AG04450 (cell line): Measurements from ENCODE around the gene TECTA. TPM values are rescaled to one million over a fixed set of nuclear protein-coding genes. Genes with fewer than 3 reads are reported as not detected.

Experiments used
- CTCF ChIA-PET: fragments of 300-600, 350-600 bp; formaldehyde crosslinking; extraction: SDS; loops from one replicate; lab custom pipeline; 2022; ENCODE audit warnings: antibody characterized with exemption, inconsistent platforms; lab: Charles Lee
- POLR2A ChIA-PET: fragments of 350-600 bp; formaldehyde crosslinking; extraction: SDS; loops from one replicate; lab custom pipeline; 2021; ENCODE audit warnings: antibody characterized with exemption, inconsistent platforms; lab: Yijun Ruan, JAX
- DNase-seq: peaks from one replicate; pipeline ENCODE4 v3.0.0-alpha.2; 2011; ENCODE audit warnings: low read depth, low spot score
- H3K27ac ChIP-seq: one replicate; pipeline ENCODE4 v1.5.1; 2012; ENCODE audit warnings: low read depth, low read length, control low read depth
- H3K27me3 ChIP-seq: one replicate; pipeline ENCODE4 v1.6.0; 2012; ENCODE audit warnings: low read length; ENCODE audit not compliant: control insufficient read depth, insufficient read depth
- H3K4me3 ChIP-seq: 2 replicates; pipeline ENCODE4 v1.5.1; 2011; ENCODE audit warnings: mild to moderate bottlenecking, low read depth, low read length, control low read depth
- H3K9me3 ChIP-seq: 2 replicates; pipeline ENCODE4 v1.5.1; 2012; ENCODE audit warnings: low read length; ENCODE audit not compliant: control insufficient read depth, insufficient read depth
- polyA plus RNA-seq: library from polyadenylated mRNA; depleted of rRNA; stranded (reverse); fragments of >200 nt; gene quantifications from 2 replicates; pipeline ENCODE4 v1.2.3, GENCODE V29; 2011
- TF ChIP-seq, protein P1 (sequence below): IDR thresholded peaks from 2 replicates; pipeline ENCODE4 v1.5.1; 2011; ENCODE audit warnings: low read depth, low read length, control low read depth, inconsistent platforms

Gene TECTA
- polyA plus RNA-seq, 1 experiment = 0.37 TPM

DNA sequence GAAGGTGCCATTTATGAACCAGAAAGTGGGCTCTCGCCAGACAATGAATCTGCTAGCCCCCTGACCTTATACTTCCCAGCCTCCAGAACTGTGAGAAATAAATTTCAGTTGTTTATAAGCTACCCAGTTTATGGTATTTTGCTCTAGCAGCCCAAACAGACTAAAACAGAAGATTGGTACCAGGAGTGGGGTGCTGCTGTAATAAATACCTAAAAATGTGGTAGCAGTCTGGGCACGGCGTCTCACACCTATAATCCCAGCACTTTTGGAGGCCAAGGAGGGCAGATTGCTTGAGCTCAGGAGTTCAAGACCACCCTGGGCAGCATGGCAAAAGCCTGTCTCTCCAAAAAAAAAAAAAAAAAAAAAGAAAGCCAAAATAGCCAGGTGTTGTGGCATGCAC lies 21.3 kb downstream of the TECTA start:
- Histone ChIP-seq H3K9me3 (peaks cover 7% of the 10 kb centered on the region), H3K27ac (no peak overlapping the region), H3K27me3 (peaks cover 4% of the 10 kb centered on the region), H3K4me3 (no peak overlapping the region)
- POLR2A ChIA-PET = no interaction called here
- no peak for DNase-seq
- TF ChIP-seq, protein P1, sequence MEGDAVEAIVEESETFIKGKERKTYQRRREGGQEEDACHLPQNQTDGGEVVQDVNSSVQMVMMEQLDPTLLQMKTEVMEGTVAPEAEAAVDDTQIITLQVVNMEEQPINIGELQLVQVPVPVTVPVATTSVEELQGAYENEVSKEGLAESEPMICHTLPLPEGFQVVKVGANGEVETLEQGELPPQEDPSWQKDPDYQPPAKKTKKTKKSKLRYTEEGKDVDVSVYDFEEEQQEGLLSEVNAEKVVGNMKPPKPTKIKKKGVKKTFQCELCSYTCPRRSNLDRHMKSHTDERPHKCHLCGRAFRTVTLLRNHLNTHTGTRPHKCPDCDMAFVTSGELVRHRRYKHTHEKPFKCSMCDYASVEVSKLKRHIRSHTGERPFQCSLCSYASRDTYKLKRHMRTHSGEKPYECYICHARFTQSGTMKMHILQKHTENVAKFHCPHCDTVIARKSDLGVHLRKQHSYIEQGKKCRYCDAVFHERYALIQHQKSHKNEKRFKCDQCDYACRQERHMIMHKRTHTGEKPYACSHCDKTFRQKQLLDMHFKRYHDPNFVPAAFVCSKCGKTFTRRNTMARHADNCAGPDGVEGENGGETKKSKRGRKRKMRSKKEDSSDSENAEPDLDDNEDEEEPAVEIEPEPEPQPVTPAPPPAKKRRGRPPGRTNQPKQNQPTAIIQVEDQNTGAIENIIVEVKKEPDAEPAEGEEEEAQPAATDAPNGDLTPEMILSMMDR = no peak
- CTCF ChIA-PET = interaction anchor here (1.5 to 2.0 kb wide), 2 partner anchors 11 to 72 kb away, joined by 5 to 6 read pairs; no protein-coding TSS in a partner anchor

- peaks cover 7% of the 10 kb centered on the region for H3K9me3 ChIP-seq
- DNase-seq = no peak
- H3K27me3 ChIP-seq = peaks cover 4% of the 10 kb centered on the region
- H3K27ac ChIP-seq = no peak overlapping the region
- H3K4me3 ChIP-seq = no peak overlapping the region
- CTCF ChIA-PET = no interaction called here
- POLR2A ChIA-PET = no interaction called here
- TF ChIP-seq, protein P1 = no peak
Measured at GRCh38 chr11:121123496-121124069, 22.5 kb downstream of the TECTA start.

DNA sequence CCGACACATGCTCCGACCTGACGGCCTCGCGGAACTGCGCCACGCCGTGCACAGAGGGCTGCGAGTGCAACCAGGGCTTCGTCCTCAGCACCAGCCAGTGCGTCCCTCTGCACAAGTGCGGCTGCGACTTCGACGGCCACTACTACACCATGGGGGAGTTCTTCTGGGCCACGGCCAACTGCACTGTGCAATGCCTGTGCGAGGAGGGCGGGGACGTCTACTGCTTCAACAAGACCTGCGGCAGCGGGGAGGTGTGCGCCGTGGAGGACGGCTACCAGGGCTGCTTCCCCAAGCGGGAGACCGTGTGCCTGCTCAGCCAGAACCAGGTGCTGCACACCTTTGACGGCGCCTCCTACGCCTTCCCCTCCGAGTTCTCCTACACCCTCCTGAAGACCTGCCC lies 26.8 kb downstream of the TECTA start:
- TF ChIP-seq, protein P1 = no peak
- Histone ChIP-seq H3K27me3 (peaks cover 2% of the 10 kb centered on the region), H3K27ac (no peak overlapping the region), H3K9me3 (no peaks in the 10 kb centered on the region; the same call in 1 of the 2 replicates), H3K4me3 (no peak overlapping the region)
- POLR2A ChIA-PET = no interaction called here
- DNase-seq = no peak
- CTCF ChIA-PET = interaction anchor here (1.3 kb wide), 1 partner anchor 67 kb away, joined by 3 read pairs; no protein-coding TSS in a partner anchor

DNA sequence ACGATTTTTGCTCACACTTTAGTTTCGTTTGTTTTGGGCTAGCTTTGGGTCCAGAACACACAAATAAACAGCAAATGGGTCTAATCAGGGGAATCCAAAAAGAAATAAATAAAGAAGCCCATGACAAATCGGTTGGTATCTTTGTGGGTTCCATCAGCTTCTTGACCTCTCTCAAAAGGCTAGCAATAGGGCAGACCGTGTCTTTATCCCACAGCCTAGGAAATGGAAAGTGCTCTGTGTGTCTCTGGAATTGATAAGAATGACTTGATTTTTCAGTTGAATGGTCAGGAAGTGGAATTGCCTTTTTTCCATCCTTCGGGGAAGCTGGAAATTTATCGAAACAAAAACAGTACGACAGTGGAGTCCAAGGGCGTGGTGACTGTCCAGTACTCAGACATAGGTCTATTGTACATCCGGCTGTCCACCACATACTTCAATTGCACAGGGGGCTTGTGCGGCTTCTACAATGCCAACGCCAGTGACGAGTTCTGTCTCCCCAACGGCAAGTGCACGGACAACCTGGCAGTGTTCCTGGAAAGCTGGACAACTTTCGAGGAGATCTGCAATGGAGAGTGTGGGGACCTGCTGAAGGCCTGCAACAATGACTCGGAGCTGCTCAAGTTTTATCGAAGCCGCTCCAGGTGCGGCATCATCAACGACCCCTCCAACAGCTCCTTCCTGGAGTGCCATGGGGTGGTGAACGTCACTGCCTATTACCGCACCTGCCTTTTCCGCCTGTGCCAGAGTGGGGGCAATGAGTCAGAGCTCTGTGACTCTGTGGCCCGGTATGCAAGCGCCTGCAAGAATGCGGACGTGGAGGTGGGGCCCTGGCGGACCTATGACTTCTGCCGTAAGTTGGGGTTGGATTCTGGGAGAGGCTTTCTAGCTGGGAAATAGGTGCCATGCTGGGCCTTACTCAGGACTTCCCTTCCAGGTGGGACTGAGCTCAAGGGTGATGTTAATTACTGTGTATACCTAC lies 28.6 kb downstream of the TECTA start:
- Histone ChIP-seq H3K27me3 (no peaks in the 10 kb centered on the region), H3K4me3 (no peak overlapping the region), H3K9me3 (no peaks in the 10 kb centered on the region; the same call in 1 of the 2 replicates), H3K27ac (no peak overlapping the region)
- TF ChIP-seq, protein P1 = no peak
- ChIA-PET CTCF (no interaction called here), POLR2A (no interaction called here)
- no peak for DNase-seq

- H3K4me3 ChIP-seq = no peak overlapping the region
- no peak overlapping the region for H3K27ac ChIP-seq
- no peaks in the 10 kb centered on the region; the same call in 1 of the 2 replicates for H3K9me3 ChIP-seq
- DNase-seq = no peak
- CTCF ChIA-PET = no interaction called here
- H3K27me3 ChIP-seq = no peaks in the 10 kb centered on the region
- POLR2A ChIA-PET = no interaction called here
- TF ChIP-seq, protein P1 = no peak
Measured at GRCh38 chr11:121131656-121132055, 30.6 kb downstream of the TECTA start.
